ENCODE results near the gene FGG.

The FGG gene

DNA sequence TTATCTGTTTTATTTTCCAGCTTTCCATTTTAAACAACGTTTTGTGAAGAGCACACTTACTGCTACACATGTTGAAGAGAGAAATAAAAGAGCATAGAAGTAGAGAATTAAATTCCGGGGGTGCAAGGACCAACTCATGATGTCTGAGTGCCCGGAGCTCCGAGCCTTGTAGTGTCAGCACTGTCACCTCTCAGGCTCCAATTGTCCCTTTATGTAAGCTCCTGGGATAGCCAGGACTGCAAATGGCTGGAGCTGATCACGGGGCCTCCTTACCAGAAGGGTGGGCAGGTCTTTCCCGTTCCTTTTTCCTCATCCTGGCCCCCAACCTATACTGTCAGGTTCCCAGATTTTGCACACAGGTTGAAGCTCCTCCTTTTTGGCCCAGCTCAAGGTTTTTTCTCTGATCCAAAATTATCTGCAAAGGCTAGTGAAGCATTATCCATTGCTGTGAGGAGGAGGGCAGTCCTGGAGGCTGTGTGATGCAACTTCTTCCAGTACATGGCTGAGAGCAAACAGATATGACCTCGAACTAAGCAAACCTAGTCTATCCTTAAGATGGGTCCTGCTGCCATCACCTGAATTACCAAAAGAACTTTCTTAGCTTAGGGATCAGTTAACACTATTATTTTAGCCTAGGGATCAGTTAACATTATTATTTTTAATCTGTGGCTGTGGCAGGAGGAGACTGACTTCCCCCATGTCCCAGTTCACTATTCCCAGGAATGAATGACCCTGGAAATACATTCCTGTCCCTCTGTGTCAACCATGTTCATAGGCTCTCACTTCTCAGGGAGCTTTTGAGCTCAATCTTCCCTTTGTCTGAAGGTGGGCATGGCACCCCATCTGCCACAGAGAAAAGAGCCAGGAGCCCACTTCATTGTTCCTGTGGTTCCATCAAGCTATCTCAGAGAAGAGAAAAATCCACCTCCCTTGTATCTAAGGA lies at the start of gene FGG:
FGG (minus strand) TSS at position 185 of the 943 bp plus-strand sequence; CDS start at position 138, 47 bp downstream.
- H3K4me1 ChIP-seq = no peaks in the 10 kb centered on the region

GRCh38 chr4:154660052-154660451 lies 47.6 kb upstream of the FGG start:
- no peak for DNase-seq (ENCODE audit: low spot score in 2 of 2)
- Histone ChIP-seq H3K36me3 (replicated peaks) (no peaks in the 10 kb centered on the region), H3K4me3 (no peak overlapping the region), H3K4me1 (no peaks in the 10 kb centered on the region), H3K9me3 (no peaks in the 10 kb centered on the region), H3K27me3 (ENCODE audit: low read depth) (peaks cover 15% of the 10 kb centered on the region)
- in situ Hi-C loops (cut with MboI; ENCODE audit: low sequenced_read_pairs) = no loop called here

More for the DNA sequence above, at the start of gene FGG:
- Histone ChIP-seq H3K27me3 (ENCODE audit: low read depth) (0 out of 2 replicates have a peak, but pooled peaks cover 3% of the 10 kb centered on the region), H3K9me3 (no peaks in the 10 kb centered on the region), H3K36me3 (replicated peaks) (no peaks in the 10 kb centered on the region), H3K4me3 (no peak within 1 kb of the TSS)
- DNase-seq (ENCODE audit: low spot score in 2 of 2) = no peak
- in situ Hi-C loops (cut with MboI; ENCODE audit: low sequenced_read_pairs) = no loop called here

DNA sequence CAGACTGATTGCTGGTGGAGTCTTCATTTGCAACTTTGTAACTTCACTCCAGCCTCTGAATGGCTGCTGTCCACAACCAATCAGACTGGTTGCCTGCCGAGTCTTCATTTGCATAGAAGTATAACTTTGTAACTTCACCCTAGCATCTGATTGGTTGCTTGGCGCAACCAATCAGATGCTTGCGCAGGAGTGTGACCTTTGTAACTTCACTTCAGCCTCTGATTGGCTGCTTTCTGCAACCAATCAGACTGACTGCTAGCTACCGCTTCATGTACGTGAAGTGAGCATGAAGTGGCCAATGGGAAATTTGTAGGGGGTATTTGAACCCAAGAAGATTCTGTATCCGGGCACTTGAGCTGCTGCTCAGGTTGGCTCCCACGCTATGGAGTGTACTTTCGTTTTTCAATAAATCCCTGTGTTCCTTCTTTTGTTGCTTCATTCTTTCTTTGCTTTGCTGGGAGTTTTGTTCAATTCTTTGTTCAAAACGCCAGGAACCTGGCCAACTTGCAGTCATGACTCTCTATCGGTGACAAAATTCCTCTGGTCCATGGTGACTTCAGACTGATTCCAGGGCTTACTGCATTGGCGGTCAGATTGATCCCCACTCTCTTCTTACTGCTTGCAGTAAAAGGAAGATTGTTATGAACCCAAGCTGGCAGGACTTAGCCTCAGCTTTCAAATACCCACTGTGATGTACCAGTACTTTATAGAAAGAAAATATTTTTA lies 46.4 kb upstream of the FGG start:
- no peak for DNase-seq (ENCODE audit: low spot score in 2 of 2)
- in situ Hi-C loops (cut with MboI; ENCODE audit: low sequenced_read_pairs) = no loop called here
- H3K9me3 ChIP-seq = no peaks in the 10 kb centered on the region
- no peaks in the 10 kb centered on the region for H3K4me1 ChIP-seq
- H3K27me3 ChIP-seq (ENCODE audit: low read depth) = peaks cover 15% of the 10 kb centered on the region
- H3K4me3 ChIP-seq = no peak overlapping the region
- H3K36me3 ChIP-seq (replicated peaks) = no peaks in the 10 kb centered on the region

- H3K36me3 ChIP-seq (replicated peaks) = no peaks in the 10 kb centered on the region
- in situ Hi-C loops (cut with MboI; ENCODE audit: low sequenced_read_pairs) = no loop called here
- no peaks in the 10 kb centered on the region for H3K4me1 ChIP-seq
- H3K27me3 ChIP-seq (ENCODE audit: low read depth) = peaks cover 7% of the 10 kb centered on the region
- H3K4me3 ChIP-seq = no peak overlapping the region
- DNase-seq (ENCODE audit: low spot score in 2 of 2) = no peak
- H3K9me3 ChIP-seq = no peaks in the 10 kb centered on the region
Measured at GRCh38 chr4:154643493-154643892, 31.0 kb upstream of the FGG start.

DNA sequence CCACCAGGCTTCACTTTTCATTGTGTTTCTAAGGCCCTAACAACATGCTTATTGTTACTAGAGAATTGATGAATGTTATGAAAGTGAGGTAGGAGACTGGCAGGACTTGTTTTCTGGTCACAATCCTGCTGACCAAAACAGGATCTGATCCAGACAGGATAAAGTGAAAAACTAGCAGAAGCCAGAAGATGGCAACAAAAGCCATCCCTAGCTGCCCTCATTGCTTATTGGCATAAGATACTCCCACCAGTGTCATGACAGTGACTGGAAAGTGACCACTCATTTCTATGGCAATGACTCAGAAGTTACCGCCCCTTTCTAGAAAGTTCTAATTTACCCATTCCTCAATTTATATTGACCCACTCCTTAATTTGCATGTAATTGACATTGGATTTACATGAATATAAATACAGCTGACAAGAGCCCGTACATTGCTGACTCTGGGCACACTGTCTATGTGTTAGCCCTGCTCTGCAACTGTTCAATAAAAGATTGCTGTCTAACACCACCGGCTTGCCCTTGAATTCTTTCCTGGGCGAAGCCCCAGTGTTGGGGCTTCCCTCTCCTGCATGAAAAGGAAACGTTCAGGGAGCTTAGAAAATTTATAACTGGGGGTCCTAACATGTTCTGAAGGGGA lies 30.0 kb upstream of the FGG start:
- no peak for DNase-seq (ENCODE audit: low spot score in 2 of 2)
- H3K36me3 ChIP-seq (replicated peaks) = no peaks in the 10 kb centered on the region
- no peak overlapping the region for H3K4me3 ChIP-seq
- no peaks in the 10 kb centered on the region for H3K9me3 ChIP-seq
- in situ Hi-C loops (cut with MboI; ENCODE audit: low sequenced_read_pairs) = no loop called here
- H3K4me1 ChIP-seq = no peaks in the 10 kb centered on the region
- H3K27me3 ChIP-seq (ENCODE audit: low read depth) = peaks cover 7% of the 10 kb centered on the region

DNA sequence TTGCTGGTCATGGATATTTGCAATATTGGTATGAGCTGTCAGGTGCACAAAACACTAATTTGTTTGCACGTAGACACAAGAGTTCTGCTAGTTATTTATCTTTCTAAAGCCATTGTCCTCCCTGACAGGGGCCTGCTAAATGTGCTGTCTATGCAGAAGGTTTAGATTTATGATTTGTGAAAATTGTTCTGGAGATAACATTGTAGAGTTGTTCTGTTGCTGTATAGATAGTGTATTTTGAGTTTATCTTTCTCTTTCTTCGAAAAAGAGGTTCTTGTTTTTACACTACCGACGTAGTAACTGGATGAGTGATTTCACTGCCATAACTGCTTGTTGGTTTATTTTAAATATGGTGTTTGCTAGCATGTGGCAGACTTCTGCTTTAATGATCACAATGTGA lies 28.5 kb upstream of the FGG start:
- in situ Hi-C loops (cut with MboI; ENCODE audit: low sequenced_read_pairs) = no loop called here
- H3K27me3 ChIP-seq (ENCODE audit: low read depth) = peaks cover 7% of the 10 kb centered on the region
- DNase-seq (ENCODE audit: low spot score in 2 of 2) = no peak
- H3K9me3 ChIP-seq = no peaks in the 10 kb centered on the region
- no peaks in the 10 kb centered on the region for H3K4me1 ChIP-seq
- no peak overlapping the region for H3K4me3 ChIP-seq
- H3K36me3 ChIP-seq (replicated peaks) = no peaks in the 10 kb centered on the region

- H3K36me3 ChIP-seq (replicated peaks) = no peaks in the 10 kb centered on the region
- H3K9me3 ChIP-seq = no peaks in the 10 kb centered on the region
- no peak overlapping the region for H3K4me3 ChIP-seq
- H3K27me3 ChIP-seq (ENCODE audit: low read depth) = peaks cover 5% of the 10 kb centered on the region; the same call in 1 of the 2 replicates
- no peaks in the 10 kb centered on the region for H3K4me1 ChIP-seq
- in situ Hi-C loops (cut with MboI; ENCODE audit: low sequenced_read_pairs) = no loop called here
- DNase-seq (ENCODE audit: low spot score in 2 of 2) = no peak
Measured at GRCh38 chr4:154634058-154634457, 21.6 kb upstream of the FGG start.

GRCh38 chr4:154631828-154632227 lies 19.4 kb upstream of the FGG start:
- Histone ChIP-seq H3K27me3 (ENCODE audit: low read depth) (0 out of 2 replicates have a peak, but pooled peaks cover 5% of the 10 kb centered on the region), H3K36me3 (replicated peaks) (no peaks in the 10 kb centered on the region), H3K9me3 (no peaks in the 10 kb centered on the region), H3K4me3 (no peak overlapping the region), H3K4me1 (no peaks in the 10 kb centered on the region)
- no peak for DNase-seq (ENCODE audit: low spot score in 2 of 2)
- in situ Hi-C loops (cut with MboI; ENCODE audit: low sequenced_read_pairs) = no loop called here

- in situ Hi-C loops (cut with MboI; ENCODE audit: low sequenced_read_pairs) = no loop called here
- DNase-seq (ENCODE audit: low spot score in 2 of 2) = no peak
- Histone ChIP-seq H3K9me3 (no peaks in the 10 kb centered on the region), H3K4me3 (no peak overlapping the region), H3K4me1 (no peaks in the 10 kb centered on the region), H3K27me3 (ENCODE audit: low read depth) (0 out of 2 replicates have a peak, but pooled peaks cover 5% of the 10 kb centered on the region), H3K36me3 (replicated peaks) (no peaks in the 10 kb centered on the region)
Measured at GRCh38 chr4:154630324-154630723, 17.9 kb upstream of the FGG start.

GRCh38 chr4:154626793-154627484 lies 14.5 kb upstream of the FGG start:
- Histone ChIP-seq H3K4me1 (no peaks in the 10 kb centered on the region), H3K36me3 (replicated peaks) (no peaks in the 10 kb centered on the region), H3K27me3 (ENCODE audit: low read depth) (no peaks in the 10 kb centered on the region), H3K4me3 (no peak overlapping the region), H3K9me3 (no peaks in the 10 kb centered on the region)
- peak; percentile 46 to 77 for DNase-seq (ENCODE audit: low spot score in 2 of 2)
- in situ Hi-C loops (cut with MboI; ENCODE audit: low sequenced_read_pairs) = loop anchor here (10.0 kb wide), 1 partner anchor 302 kb away; no protein-coding TSS in a partner anchor

DNA sequence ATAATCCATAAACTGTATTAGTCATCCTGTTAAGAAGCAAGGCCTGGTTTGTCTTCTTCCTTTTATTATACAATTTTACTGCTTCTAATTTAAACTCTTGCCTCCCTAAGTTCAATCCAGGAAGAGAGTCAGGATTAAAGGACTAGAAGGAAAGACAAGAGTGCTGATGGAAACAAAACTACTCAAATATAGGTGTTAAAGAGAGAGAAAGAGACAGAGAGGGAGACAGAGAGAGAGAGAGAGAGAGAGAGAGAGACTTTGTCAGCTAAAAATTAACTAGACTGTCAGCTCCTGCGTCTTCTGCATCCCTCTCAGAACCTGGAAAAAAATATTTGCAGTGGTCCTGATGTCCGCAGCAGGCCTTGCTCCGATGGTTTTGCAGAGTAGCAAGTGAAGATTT lies 13.5 kb upstream of the FGG start:
- H3K27me3 ChIP-seq (ENCODE audit: low read depth) = no peaks in the 10 kb centered on the region
- DNase-seq (ENCODE audit: low spot score in 2 of 2) = no peak
- no peaks in the 10 kb centered on the region for H3K36me3 ChIP-seq (replicated peaks)
- H3K4me3 ChIP-seq = no peak overlapping the region
- in situ Hi-C loops (cut with MboI; ENCODE audit: low sequenced_read_pairs) = loop anchor here (10.0 kb wide), 1 partner anchor 301 kb away; no protein-coding TSS in a partner anchor
- H3K9me3 ChIP-seq = no peaks in the 10 kb centered on the region
- no peaks in the 10 kb centered on the region for H3K4me1 ChIP-seq

DNA sequence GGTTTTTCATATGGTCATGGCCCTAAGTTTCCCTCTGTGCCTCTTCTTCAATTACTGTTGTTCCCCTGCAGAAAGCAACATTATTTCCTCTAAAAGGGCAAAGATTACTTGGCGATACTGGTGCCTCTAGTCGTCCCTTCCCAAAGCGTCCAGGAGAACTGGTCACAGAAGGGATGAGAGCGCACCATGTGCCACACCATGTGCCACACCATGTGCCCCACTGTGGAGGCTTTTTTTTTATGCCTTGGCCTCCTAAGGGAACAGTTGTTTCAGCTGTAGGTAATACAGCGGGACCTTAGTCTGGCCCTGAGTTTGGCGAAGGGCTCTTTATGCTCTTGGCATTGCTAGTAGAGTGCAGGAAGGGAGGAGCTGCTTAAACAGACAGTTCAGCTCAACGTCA lies 11.5 kb upstream of the FGG start:
- H3K4me3 ChIP-seq = no peak overlapping the region
- no peak for DNase-seq (ENCODE audit: low spot score in 2 of 2)
- no peaks in the 10 kb centered on the region for H3K4me1 ChIP-seq
- H3K9me3 ChIP-seq = no peaks in the 10 kb centered on the region
- no peaks in the 10 kb centered on the region for H3K36me3 ChIP-seq (replicated peaks)
- H3K27me3 ChIP-seq (ENCODE audit: low read depth) = no peaks in the 10 kb centered on the region
- in situ Hi-C loops (cut with MboI; ENCODE audit: low sequenced_read_pairs) = loop anchor here (10.0 kb wide), 1 partner anchor 299 kb away; no protein-coding TSS in a partner anchor

DNA sequence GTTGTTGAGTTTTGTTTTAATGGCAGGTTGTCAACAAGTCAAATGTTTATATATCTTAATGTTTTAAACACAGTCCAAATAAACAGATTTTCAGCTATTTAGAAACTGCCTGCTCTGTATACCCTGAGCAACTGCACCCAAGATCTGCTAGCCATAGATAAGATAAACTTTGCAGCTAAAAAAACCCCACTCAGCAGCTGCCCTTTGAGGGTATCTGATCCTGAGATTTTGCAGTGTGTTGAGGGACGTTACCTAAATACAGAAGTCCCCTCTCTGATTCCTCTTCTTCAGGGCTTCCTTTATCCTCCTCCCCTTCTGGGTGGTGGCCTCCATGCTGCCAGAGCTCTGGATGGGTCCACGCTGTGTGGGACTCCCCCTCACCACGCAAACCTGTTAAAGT lies 11.0 kb upstream of the FGG start:
- no peaks in the 10 kb centered on the region; the same call in 1 of the 2 replicates for H3K27me3 ChIP-seq (ENCODE audit: low read depth)
- DNase-seq (ENCODE audit: low spot score in 2 of 2) = no peak
- no peaks in the 10 kb centered on the region for H3K9me3 ChIP-seq
- no peak overlapping the region for H3K4me3 ChIP-seq
- no peaks in the 10 kb centered on the region for H3K4me1 ChIP-seq
- H3K36me3 ChIP-seq (replicated peaks) = no peaks in the 10 kb centered on the region
- in situ Hi-C loops (cut with MboI; ENCODE audit: low sequenced_read_pairs) = loop anchor here (10.0 kb wide), 1 partner anchor 299 kb away; no protein-coding TSS in a partner anchor
